ENCODE results near the gene CORO7. TPM values are rescaled to one million over a fixed set of nuclear protein-coding genes. Genes with fewer than 3 reads are reported as not detected.

The CORO7 gene
- total RNA-seq, 1 experiment from 2014 or later, result 42.1 TPM

DNA sequence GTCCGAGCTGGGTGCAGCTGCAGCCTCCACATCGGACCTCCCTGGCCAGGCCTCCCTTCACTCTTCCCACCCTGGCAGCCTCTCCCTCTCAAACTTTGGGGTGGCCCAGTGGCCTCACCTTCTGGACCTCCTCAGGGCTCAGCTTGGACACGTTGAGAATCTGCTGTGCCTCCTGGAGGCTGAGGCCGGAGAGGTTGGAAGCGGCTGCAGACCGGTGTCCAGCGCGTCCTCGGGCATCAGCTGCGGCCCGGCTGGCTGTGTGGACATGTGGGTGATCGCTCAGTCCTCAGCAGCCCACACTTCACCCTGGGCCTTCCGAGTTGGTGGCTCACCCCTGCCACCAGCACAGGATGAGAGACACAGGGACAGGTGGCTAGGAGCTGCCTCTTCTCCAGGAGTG, 75.1 kb downstream of the CORO7 start:
- H3K36me3 ChIP-seq (ENCODE audit: low read depth), result no peaks in the 10 kb centered on the region
- H3F3A ChIP-seq (ENCODE audit: insufficient read depth, low read depth), result peaks cover 17% of the 10 kb centered on the region; the same call in 1 of the 2 replicates
- no peaks in the 10 kb centered on the region for H3K9me2 ChIP-seq (ENCODE audit: insufficient read depth)
- ChIA-PET POLR2A (ENCODE audit: unreplicated experiment) (no interaction called here), CTCF (interaction anchor here (0.8 to 1.6 kb wide), 2 partner anchors 52 to 68 kb away, joined by 3 to 9 read pairs; no protein-coding TSS in a partner anchor)
- no peak for DNase-seq
- TF ChIP-seq EZH2 (IDR thresholded peaks at IDR 0.05; ENCODE audit: low read depth) (no peak), CTCF (conservative IDR thresholded peaks at IDR 0.05) (no peak)
- no TSS peak for BruUV-seq (replicated peaks)
- intact Hi-C loops (cut with micrococcal nuclease; ENCODE audit: unreplicated experiment), result no loop called here
- H3K9me3 ChIP-seq (ENCODE audit: insufficient read depth, low read depth), result no peaks in the 10 kb centered on the region
- no peak overlapping the region for H3K4me3 ChIP-seq
- no peak overlapping the region for H2AFZ ChIP-seq
- H3K27me3 ChIP-seq (ENCODE audit: insufficient read depth, low read depth), result no peaks in the 10 kb centered on the region
- peaks cover 28% of the 10 kb centered on the region for H3K79me2 ChIP-seq (ENCODE audit: low read depth)
- H3K4me1 ChIP-seq (replicated peaks; ENCODE audit: insufficient read depth), result no peaks in the 10 kb centered on the region
- no peak overlapping the region for H3K4me2 ChIP-seq
- H4K20me1 ChIP-seq (ENCODE audit: insufficient read depth), result peaks cover 43% of the 10 kb centered on the region
- no peak overlapping the region for H3K27ac ChIP-seq

GRCh38 chr16:4340443-4340842, 76.0 kb downstream of the CORO7 start:
- TF ChIP-seq EZH2 (IDR thresholded peaks at IDR 0.05; ENCODE audit: low read depth) (no peak), CTCF (conservative IDR thresholded peaks at IDR 0.05) (no peak)
- ChIA-PET POLR2A (ENCODE audit: unreplicated experiment) (interaction anchor here (0.5 kb wide), 1 partner anchor 33 kb away, joined by 3 read pairs; no protein-coding TSS in a partner anchor), CTCF (interaction anchor here (1.4 to 1.6 kb wide), 2 partner anchors 50 to 67 kb away, joined by 3 to 9 read pairs; no protein-coding TSS in a partner anchor)
- no TSS peak for BruUV-seq (replicated peaks)
- Histone ChIP-seq H3K27ac (no peak overlapping the region), H3K4me3 (no peak overlapping the region), H3K27me3 (ENCODE audit: insufficient read depth, low read depth) (no peaks in the 10 kb centered on the region), H3K4me2 (no peak overlapping the region), H3K79me2 (ENCODE audit: low read depth) (peaks cover 20% of the 10 kb centered on the region), H4K20me1 (ENCODE audit: insufficient read depth) (peaks cover 37% of the 10 kb centered on the region), H2AFZ (no peak overlapping the region), H3K4me1 (replicated peaks; ENCODE audit: insufficient read depth) (no peaks in the 10 kb centered on the region), H3K36me3 (ENCODE audit: low read depth) (no peaks in the 10 kb centered on the region), H3K9me2 (ENCODE audit: insufficient read depth) (no peaks in the 10 kb centered on the region), H3F3A (ENCODE audit: insufficient read depth, low read depth) (peaks cover 14% of the 10 kb centered on the region; the same call in 1 of the 2 replicates), H3K9me3 (ENCODE audit: insufficient read depth, low read depth) (no peaks in the 10 kb centered on the region)
- intact Hi-C loops (cut with micrococcal nuclease; ENCODE audit: unreplicated experiment), result no loop called here
- no peak for DNase-seq

GRCh38 chr16:4339909-4340308, 76.5 kb downstream of the CORO7 start:
- no peak for DNase-seq
- no peaks in the 10 kb centered on the region for H3K9me2 ChIP-seq (ENCODE audit: insufficient read depth)
- peaks cover 20% of the 10 kb centered on the region for H3K79me2 ChIP-seq (ENCODE audit: low read depth)
- ChIA-PET POLR2A (ENCODE audit: unreplicated experiment) (interaction anchor here (0.5 to 0.6 kb wide), 2 partner anchors 32 to 51 kb away, joined by 3 to 7 read pairs; no protein-coding TSS in a partner anchor), CTCF (interaction anchor here (1.4 to 1.6 kb wide), 2 partner anchors 50 to 66 kb away, joined by 3 to 9 read pairs; no protein-coding TSS in a partner anchor)
- no peak overlapping the region for H3K4me2 ChIP-seq
- H3K4me1 ChIP-seq (replicated peaks; ENCODE audit: insufficient read depth), result no peaks in the 10 kb centered on the region
- H4K20me1 ChIP-seq (ENCODE audit: insufficient read depth), result peaks cover 36% of the 10 kb centered on the region
- intact Hi-C loops (cut with micrococcal nuclease; ENCODE audit: unreplicated experiment), result no loop called here
- TF ChIP-seq CTCF (conservative IDR thresholded peaks at IDR 0.05), result no peak
- no peak for TF ChIP-seq EZH2 (IDR thresholded peaks at IDR 0.05; ENCODE audit: low read depth)
- no peak overlapping the region for H3K27ac ChIP-seq
- H3K36me3 ChIP-seq (ENCODE audit: low read depth), result no peaks in the 10 kb centered on the region
- H2AFZ ChIP-seq, result no peak overlapping the region
- H3K27me3 ChIP-seq (ENCODE audit: insufficient read depth, low read depth), result no peaks in the 10 kb centered on the region
- BruUV-seq (replicated peaks), result no TSS peak
- no peaks in the 10 kb centered on the region for H3K9me3 ChIP-seq (ENCODE audit: insufficient read depth, low read depth)
- H3K4me3 ChIP-seq, result no peak overlapping the region
- peaks cover 8% of the 10 kb centered on the region; the same call in 1 of the 2 replicates for H3F3A ChIP-seq (ENCODE audit: insufficient read depth, low read depth)

Data from PC-9 (cell line).